Stimulated activated CD4-positive, alpha-beta T cell treated with anti-CD3 and anti-CD28 coated beads, Interleukin-2, amount 100 ng/mL, for 48 hours (primary cell): ENCODE data around the gene DPYD.

ENCODE experiments used
- DNase-seq, 2 donors: peaks; one replicate each; pipeline ENCODE4 v3.0.0-alpha.2; 2020

The DPYD gene

DNA sequence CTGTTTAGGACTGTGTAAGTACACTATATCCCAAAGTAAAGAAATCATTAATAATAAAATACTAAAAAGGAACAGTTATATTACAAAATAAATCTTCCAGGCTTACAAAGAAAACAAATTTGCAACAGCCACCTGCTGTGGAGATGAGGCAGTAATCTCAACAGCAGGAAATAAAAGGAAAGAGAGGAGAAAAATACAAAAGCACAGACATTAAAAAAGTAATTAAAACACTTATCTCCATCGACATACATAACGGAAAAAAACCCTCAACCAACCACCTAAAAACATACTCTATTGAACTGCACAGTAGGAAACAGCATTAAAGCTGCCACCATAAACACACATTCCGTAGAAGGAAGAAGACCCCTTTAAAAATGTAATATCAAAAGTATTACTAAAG is 317.6 kb downstream of the DPYD start:
- DNase-seq = no peak

DNA sequence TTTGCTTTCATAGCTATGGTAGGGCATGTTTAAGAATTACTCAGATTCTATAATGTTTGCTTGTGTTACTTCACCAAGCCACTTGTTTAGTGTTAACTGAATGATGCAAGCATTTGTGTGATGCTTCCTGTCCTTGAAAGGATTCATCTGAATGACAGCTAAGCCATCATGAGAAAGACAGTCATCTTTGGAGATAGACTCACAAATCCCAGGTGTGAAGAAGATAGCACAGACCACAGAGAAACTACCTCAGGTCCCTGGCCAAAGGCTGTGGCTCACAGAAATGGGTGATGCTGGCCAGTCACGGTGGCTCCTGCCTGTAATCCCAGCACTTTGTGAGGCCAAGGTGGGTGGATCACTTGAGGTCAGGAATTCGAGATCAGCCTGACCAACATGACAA is 321.4 kb downstream of the DPYD start:
- no peak for DNase-seq

DNA sequence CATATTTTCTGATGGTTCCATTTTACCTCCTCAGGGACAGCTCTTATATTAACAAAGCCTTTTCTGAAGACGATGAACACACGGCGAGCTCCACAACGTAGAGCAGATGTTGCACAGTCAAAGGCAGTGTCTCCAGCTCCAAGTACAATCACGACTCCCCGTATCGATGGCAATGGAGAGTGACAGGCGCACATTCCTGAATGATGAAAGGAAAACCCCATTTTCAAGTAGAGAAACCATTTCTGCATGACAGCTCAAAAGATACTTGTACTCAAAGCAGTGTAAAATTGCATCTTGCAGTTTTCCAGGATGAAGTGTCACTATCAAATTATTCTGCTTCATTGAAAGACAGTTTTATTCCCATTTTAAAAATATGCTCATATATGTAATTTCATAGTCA is 327.6 kb downstream of the DPYD start:
- no peak for DNase-seq

DNA sequence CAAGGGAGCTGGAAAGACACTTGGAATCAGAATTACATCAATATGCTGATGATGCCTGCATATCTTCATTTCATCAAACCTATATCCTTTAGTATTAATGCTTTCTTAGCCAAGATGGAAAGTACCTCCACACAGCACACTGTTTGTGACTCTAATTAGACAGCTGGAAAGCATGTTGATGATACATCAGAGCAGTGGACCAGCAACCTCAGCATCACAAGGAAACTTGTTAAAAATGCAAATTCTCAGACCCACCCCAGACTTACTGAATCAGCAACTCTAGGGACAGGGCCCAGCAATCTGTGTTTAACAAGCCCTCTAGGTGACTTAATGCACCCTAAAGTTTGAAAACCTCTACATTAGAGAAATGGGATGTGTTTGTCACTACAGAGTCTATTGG is 332.1 kb downstream of the DPYD start:
- no peak for DNase-seq

DNA sequence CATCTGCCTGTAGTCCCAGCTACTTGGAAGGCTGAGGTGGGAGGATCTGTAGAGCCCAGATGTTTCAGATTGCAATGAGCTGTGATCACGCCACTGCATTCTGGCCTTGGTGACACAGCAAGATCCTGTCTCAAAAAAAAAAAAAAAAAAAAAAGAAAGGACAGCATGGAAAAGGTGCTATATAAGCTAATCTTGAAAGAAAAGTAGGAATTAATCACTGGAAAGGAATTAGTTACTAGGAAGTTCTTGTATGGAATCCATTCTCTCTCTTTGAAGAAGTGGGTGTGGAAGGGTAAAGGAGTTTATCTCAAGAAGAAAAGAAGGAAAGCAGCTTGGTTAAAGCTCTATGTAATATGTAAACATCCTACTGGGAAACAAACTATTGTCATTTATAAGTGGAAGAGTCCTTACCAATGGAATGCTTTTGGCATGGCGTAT is 339.2 kb downstream of the DPYD start:
- no peak for DNase-seq

DNA sequence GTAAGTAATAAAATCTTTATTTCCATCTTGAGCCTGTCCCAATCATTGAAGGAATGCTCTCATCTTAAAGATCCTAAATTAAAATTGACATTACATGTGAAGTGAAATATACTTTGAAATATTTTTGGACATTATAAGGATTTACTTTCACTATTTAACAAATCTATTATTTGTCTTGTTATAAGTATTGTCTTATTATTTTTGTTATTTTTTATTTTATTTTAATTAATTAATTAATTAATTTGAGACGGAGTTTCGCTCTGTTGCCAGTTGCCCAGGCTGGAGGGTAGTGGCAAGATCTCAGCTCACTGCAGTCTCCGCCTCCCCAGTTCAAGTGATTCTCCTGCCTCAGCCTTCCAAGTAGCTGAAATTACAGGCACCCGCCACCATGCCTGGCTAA is 343.2 kb downstream of the DPYD start:
- DNase-seq = no peak

DNA sequence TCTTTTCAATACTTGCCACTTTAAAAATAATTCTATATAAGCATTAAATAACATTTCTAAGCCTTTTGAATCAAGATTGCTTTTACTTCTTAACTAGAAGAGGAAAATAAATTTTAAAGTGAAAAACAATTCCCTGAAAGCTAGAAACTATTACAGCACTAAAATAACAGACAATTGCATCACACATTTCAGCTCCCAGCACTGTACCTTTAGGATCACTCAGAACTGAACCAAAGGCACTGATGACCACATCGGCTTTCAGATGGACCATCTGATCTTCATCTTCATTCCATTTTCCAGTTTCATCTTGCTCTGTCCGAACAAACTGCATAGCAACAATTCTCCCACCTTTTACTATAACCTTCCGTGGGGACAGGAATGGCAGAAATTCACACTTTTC is 347.3 kb downstream of the DPYD start:
- DNase-seq = no peak

DNA sequence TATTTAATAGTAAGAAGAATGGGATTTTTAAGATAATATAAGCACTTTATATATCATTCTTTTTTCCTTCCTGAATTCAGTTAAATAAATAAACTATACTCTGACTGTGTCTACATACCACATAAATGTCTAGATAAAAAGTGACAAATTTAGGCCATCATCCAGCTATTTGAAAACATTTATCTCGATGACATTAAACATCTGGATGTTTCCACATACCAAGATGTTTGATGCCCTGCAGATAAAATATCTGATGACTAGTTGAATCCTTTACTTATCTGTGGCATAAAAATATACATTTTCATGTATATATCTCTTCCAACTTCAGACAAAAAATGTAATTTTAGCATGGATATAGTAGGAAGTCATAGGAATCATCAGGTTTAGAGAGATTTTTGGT is 348.3 kb downstream of the DPYD start:
- DNase-seq = no peak

DNA sequence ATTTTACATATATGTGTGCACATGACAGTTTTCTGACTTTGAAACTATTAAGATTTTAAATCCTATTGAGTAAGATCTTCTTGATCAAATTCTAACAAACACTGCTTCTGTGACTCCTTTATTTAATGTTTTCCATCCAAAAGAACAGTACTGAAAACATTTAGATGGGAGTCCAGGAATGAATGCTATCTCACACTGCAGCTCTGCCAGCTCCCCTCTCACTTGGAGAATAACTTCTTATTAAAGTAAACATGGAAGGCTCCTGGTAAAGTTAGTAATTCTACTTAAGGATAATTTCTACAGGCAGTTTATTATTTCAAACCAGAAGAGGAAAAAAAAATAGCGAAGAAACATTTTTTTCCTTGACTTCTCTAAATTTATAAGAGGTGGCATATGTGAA is 349.1 kb downstream of the DPYD start:
- DNase-seq = no peak

DNA sequence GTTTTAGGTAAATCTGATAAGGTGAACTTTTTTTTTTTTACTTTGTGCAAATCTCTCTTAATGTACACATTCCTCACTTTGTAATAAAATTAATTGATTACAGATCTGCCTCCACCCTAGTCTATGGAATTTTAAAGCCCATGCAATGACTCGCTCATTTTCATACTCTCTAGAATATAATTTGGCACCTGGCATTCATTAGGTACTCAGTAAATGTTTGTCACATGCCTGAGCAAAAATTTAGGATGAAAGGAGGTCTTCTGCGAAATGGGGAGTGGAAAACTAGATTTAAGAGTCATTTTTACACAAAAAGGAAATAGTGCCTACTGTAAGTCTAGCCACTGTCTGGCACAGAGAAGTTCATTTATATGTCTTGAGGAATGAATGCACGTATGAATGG is 350.1 kb downstream of the DPYD start:
- DNase-seq = no peak

DNA sequence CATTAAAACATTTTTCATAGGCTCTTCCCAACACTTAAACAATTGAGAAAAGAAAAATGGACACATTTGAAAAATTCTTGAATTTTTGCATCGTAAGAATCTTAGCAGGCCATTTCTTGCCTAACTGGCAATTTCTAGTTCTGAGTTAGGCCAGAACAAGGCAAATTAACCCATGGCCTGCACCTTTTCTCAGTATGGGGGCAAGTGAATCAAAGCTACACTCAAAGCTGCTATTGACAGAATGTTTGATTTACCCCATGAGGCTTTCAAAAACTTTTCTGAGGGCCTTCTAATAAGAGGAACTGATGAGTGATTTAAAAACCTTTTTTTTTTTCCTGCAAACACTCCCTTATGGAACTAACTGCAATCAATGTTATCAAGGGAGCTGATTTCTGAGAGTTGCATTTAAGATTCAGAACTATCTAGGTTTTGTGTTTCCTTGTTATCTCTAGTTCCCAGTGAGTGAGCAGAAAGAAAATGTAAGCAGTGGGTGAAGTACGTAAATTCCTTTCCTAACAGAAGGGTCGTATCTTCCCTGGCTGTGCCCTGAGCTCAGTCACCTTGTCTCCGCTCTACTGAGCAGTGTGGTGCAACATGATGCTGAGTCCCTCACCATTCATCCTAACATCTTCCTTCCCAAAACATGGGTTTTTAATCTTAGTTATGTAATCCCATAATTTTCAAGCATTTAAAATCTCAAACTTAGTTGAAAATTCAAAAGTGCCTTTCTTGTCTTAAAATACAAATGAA is 353.7 kb downstream of the DPYD start:
- no peak for DNase-seq

DNA sequence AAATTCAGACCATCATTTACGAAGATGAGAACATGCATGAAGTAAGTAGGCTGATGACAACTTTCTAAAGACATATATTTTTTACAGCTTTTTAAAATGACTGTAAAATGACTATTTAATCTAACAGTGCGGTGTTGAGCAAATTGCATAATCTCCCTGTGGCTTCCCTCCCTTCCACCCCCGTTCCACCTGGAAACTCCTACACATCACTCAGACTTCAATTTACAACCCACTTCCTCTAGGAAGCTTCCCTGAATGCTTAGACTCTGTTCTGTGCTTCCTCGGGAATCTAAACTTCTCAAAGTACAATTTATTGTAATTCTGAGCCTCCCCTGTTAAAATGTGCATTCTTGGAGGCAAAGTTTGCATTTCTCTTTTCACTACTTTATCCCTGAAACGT is 354.9 kb downstream of the DPYD start:
- no peak for DNase-seq

DNA sequence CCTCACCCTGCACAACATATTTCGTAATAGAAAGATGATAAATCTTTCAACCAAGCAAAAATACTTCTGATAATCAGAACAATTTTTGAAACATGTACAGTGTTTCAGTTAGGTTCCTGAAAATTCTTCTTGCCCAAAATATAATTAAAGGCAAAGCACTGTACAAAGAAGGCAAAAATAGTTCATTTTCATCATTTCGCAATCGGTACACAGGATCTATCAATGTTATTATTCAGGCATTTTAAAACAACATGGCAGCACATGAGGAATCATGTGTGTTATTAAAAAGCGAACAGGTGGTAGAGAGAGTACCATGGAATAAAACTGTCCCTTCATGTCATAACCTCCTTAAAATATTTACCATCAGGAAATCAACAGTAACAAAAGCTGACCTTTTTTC is 356.9 kb downstream of the DPYD start:
- DNase-seq = no peak

DNA sequence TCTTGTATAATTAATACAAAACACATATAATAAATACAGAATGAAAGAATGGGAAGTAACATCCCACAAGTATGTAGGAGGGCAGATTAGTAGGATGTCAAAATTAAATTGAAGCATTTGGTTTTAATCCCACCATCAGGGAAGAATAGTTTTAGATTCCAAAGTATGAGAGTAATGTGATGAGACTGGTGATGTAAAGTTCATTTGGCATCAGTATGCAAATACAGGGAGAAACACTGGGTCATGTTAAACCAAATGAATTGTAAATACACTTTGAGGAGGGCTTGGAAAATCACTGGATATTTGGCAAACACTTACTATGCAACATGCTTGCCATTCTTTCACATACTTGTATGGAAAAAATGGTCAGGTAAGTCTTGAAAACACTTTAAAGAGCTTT is 358.8 kb downstream of the DPYD start:
- no peak for DNase-seq

DNA sequence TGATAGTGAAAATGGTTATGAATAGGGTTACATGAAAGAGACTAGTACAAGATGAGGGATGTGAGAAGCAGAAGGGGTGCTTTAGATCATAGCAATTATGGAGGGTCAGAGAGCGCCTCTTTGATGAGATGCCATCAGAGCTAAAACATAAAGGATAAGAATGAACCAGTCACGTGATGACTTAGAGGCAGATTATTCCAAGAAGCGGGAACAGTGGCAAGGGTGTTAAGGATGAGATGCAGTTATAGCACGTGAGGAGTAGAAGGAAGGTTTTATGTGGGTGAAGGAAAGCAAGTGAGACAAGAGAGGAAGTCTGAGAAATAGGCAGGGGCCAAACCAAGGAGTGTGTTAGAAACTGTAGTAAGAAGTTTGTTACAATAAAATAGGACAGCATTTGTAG is 360.1 kb downstream of the DPYD start:
- no peak for DNase-seq

DNA sequence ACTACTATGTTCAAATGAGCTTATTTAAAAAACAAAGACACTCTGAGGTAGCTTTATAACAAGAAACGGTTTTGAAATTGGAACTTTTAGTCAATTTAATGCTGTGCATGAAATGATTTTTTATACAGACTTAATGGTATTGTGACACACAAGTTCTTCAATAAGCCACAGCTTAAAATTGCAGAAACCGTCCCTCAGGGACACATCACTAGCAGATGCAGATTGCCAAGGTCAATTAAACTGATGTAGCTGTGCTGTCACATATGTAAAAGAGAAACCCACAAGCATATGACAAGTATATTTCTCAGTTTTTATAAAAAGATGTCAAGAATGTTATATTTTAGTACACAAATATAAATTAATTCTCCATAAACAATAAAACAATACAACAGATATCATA is 366.9 kb downstream of the DPYD start:
- no peak for DNase-seq

DNA sequence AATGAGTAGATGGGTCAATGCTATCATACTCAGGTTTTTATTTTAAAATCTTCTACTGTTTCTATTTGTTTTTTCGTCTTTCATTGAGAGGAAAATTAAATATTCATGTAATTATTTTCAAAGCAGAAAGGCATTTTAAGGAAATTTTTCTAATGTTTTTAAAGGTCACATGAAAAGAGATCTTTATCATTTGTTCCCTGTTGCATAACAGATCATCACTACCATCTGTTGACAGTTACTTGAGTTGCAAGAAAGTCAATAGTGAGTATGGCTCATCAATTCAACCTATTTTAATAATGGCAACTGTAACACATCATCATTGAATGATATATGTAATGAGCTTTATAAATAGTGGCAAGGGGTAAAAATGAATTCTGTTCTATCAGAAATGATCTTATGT is 369.7 kb downstream of the DPYD start:
- DNase-seq = no peak

DNA sequence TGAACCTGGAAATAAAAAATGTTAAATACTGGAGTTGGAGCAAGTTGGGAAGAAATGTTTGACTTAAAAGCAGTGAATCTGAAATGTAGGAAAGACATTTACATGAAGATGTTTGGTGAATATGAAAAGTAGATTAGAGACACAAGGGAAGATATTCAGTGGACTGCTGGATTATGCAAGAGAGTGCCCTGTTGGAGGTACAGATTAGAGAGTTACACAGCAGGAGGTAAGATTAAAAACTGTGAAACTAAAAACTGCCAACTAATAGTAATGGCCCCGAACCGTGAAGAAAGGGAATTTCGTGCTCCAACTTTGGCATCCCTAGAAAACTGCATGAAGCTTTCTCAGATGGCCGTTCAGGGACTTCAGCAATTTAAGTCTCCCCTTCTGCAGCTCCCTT is 375.4 kb downstream of the DPYD start:
- DNase-seq = no peak

DNA sequence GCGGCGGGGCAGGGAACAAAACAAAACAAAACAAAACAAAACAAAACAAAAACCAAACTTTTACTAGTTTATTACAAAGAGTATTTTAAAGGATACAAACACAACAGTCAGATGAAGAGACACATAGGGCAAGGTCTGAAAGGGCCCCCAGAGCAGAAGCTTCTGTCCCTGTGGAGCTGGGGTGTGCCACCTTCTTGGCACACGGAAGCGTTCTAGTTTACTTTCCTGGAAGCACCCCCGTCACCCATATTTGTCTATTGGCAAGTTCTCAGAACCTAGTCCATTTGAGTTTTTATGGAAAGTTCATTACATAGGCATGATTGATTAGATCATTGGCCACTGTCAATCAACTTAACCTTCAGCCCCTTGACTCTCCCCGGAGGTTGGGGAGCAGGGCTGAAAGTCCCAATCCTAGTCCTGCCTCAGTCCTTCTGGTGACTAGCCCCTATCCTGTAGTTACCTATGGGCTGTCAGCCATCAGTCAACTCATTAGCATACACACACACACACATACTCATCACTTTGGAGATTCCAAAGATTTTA is 380.4 kb downstream of the DPYD start:
- no peak for DNase-seq

DNA sequence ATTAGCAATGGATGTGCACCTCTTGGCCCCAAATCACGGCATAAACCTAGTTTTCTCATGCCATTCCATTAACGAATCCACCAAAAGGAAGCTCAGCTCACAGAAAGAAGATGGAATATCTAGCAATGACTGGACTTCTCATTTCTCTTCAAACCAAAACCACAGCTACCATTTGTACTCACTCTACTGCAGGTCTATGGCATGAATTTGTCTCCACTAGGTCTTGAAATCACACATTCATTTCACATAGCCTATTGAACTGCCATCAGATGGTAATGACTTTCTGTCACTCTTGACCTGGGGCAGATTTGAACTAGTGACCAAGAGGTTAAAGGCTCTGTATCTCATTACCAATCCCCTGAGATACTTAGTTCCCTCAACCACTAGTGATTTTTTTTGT is 382.7 kb downstream of the DPYD start:
- no peak for DNase-seq

DNA sequence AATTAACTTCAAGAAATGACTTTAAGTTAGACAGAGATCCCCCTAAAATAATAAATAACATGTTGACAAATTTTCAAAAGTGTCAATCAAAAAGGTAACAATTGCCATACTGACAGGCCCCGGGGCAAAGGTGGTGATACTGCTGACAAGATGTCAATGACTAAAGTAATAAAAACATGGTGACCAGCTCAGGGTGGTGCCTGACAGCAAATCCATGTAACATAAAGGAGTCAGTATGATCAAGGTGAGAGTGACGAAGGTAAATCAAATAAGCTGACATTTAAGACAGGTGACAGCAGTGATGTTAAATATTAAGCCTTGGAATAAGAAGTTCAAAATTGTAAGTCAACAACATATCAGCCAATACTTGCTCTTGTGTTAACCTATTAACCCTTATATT is 387.5 kb downstream of the DPYD start:
- DNase-seq = no peak

DNA sequence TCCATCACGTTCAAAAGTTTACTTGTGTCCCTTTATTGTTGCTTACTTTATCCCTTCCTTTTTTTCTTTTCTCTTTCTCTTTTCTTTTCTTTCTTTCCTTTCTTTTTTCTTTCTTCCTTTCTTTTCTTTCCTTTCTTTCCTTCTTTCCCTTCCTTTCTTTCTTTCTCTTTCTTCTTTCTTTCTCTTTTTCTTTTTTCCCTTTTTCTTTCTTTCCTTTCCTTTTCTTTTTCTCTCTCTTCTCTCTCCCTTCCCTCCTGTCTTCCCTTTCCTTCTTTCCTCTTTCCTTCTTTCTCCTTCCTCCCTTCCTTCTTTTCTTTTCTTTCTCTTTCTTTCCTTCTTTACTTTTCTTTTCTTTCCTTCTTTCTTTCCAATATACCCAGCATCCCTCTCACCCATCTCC is 391.2 kb downstream of the DPYD start:
- no peak for DNase-seq

DNA sequence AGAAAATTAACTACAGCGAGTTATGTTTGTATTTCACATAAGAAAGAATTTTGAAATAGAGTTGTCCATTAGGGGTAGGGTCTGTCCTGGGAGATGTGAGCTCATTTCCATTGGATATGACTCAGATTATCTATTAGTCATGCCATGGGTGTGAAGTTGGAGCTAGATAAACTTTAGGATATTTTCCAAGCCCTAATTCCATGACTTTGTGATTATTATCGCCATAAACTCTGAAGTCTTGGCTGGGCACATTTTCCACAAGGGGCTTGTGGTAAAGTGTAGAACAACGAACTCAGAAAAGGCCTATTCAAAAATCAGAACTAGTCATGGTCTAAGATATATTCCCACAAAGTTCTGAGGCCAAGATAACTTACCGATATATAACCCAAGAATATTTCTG is 396.6 kb downstream of the DPYD start:
- no peak for DNase-seq

DNA sequence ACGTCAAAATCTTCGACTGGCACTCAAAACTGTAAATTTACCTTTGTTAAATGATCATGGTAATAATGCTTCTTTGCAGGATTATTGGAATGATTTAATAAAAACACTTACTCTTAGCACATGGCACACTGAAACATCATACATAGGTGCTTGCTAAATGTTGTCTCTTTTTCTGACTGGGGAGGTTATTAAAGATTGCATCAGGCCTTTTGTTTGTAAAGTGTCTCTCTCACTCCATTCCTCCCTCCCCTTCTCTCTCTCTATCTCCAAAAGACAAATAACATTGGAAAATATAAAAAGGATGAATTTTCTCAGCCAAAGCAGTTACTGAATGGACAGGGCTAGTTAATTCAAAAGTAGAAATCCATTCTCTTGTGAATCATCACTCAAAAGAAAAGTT is 404.2 kb downstream of the DPYD start:
- DNase-seq = no peak

DNA sequence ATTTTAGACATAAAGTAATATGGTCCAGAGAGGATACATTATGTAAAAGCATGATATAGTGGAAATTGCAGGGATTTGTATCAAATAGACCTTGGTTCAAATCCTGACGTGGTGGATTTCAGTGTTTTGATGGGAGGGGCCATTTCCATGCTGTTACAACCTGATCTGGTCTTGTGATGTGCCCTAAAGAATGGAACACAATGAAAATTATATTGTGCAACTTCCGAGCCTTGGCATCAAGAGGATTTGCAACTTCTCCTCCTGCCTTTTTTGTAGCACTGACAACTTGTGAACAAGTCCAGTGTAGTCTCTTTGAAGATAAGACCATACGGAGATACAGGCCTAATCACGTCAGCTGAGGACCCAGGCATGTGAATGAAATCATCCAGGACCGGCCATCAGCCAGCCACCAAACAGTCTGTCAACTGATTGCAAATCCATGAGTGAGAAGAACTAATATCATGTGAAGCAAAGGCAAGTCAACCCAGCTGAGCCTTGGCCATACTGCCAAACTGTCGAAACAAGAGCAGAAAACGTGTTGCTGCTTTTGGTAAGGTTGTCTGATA is 412.1 kb downstream of the DPYD start:
- no peak for DNase-seq
